AG04449 (cell line): ENCODE measurements around the gene RBMS3.

ENCODE experiments used
- CTCF ChIA-PET: fragments of 350-600 bp; formaldehyde crosslinking; extraction: SDS; loops from one replicate; lab custom pipeline; 2021; ENCODE audit warnings: antibody characterized with exemption; lab: Yijun Ruan, JAX
- POLR2A ChIA-PET: fragments of 400-600, 350-600 bp; formaldehyde crosslinking; extraction: SDS; loops from one replicate; lab custom pipeline; 2020; ENCODE audit warnings: antibody characterized with exemption, inconsistent platforms; lab: Yijun Ruan, JAX
- DNase-seq: peaks from one replicate; pipeline ENCODE4 v3.0.0-alpha.2; 2010; ENCODE audit warnings: low read depth, low spot score
- H3K4me3 ChIP-seq: 2 replicates; pipeline ENCODE4 v1.5.1; 2011; ENCODE audit warnings: low read depth, mild to moderate bottlenecking, control low read depth, low read length
- TF ChIP-seq, protein P1 (sequence below): IDR thresholded peaks from one replicate; pipeline ENCODE4 v1.5.1; 2011; ENCODE audit warnings: mild to moderate bottlenecking, moderate library complexity, low read length, control low read depth, inconsistent platforms; ENCODE audit not compliant: insufficient read depth; ENCODE audit errors: missing control alignments

RBMS3 gene

DNA sequence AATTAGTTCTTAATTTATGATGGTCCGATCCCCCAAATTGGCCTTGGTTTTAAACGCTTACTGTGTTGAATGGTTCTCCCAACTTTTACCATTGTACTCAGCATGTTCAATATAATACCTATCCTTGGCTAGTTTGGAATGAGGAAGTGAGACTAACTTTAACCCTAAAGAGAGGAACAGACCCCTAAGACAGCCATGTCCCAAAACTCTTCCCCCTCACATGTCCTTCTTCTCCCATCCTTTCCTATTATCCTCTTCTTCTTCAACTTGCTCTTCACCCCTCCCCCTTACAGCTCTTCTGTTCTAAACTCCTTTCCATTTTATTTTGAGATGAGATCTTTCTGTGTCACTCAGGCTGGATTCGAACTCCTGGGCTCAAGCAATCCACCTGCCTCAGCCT lies 116.5 kb downstream of the RBMS3 start:
- ChIA-PET POLR2A (no interaction called here), CTCF (no interaction called here)
- no peak overlapping the region for H3K4me3 ChIP-seq
- TF ChIP-seq, protein P1, sequence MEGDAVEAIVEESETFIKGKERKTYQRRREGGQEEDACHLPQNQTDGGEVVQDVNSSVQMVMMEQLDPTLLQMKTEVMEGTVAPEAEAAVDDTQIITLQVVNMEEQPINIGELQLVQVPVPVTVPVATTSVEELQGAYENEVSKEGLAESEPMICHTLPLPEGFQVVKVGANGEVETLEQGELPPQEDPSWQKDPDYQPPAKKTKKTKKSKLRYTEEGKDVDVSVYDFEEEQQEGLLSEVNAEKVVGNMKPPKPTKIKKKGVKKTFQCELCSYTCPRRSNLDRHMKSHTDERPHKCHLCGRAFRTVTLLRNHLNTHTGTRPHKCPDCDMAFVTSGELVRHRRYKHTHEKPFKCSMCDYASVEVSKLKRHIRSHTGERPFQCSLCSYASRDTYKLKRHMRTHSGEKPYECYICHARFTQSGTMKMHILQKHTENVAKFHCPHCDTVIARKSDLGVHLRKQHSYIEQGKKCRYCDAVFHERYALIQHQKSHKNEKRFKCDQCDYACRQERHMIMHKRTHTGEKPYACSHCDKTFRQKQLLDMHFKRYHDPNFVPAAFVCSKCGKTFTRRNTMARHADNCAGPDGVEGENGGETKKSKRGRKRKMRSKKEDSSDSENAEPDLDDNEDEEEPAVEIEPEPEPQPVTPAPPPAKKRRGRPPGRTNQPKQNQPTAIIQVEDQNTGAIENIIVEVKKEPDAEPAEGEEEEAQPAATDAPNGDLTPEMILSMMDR = no peak
- no peak for DNase-seq

DNA sequence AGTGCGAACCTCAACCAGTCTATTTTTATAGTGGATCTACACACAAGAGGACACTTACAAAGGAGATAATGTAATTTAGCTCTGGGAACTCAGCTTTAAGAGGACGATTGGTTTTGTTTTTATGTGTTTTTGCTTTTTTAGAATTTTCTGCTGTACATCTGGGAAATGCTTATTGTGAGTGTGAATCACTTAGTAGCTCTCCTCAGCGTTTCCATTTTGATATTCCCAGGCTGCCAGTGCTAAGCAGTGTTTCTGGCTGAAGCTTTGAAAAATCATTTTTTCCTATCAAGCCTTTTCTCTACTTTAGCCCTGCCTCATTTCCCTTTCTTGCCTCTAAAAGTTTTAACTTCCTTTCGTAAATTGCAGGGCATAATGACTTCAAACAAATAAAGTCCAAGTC lies 117.9 kb downstream of the RBMS3 start:
- TF ChIP-seq, protein P1 = no peak
- no peak for DNase-seq
- ChIA-PET CTCF (interaction anchor here (0.6 kb wide), 1 partner anchor 299 kb away, joined by 3 read pairs; no protein-coding TSS in a partner anchor), POLR2A (no interaction called here)
- no peak overlapping the region for H3K4me3 ChIP-seq

DNA sequence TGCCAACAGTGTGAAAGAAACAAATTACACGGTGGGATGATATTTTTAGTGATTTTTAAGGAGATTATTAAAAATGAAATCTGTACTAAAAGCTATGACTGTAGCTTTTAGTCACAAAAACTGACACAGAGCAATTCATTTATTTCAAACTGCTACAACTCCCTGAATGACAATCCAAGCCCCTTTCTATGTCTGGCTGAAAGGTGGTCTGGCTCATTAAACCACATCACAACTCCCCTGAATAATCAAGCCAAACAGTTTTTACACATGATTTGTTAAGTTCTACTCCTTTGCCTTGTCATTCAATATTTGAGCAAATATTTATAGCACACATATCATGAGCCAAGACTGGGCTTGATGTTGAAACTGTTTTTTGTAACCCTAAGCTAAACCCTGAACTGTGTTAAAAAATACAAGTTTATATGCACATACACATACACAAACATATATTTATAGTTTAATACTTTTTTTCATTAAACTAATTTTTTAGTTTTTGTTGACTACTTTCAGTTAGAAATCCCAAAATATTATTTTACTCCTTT lies 125.5 kb downstream of the RBMS3 start:
- DNase-seq = no peak
- TF ChIP-seq, protein P1 = no peak
- H3K4me3 ChIP-seq = no peak overlapping the region
- ChIA-PET CTCF (no interaction called here), POLR2A (no interaction called here)

DNA sequence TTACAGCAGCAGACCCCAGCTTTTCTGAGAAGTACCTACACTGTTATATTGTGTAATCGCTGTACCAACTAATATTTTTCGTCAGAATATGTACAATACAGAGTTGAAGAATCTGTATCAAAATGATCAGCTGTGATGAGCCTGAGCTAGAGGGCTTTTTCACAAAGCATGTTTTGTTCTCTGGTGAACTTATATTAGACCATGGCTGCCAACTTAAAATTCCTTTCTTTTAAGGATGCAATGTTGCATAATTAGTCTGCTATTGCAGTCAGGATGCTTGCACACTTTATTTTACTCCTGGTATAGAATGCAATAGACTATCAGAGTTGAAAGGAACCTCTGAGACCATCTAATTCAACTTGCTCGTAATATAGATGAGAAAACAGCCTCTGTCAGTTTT lies 127.8 kb downstream of the RBMS3 start:
- H3K4me3 ChIP-seq = no peak overlapping the region
- POLR2A ChIA-PET = no interaction called here
- no peak for DNase-seq
- TF ChIP-seq, protein P1 = no peak
- CTCF ChIA-PET = interaction anchor here (1.2 kb wide), 1 partner anchor 11 kb away, joined by 3 read pairs; no protein-coding TSS in a partner anchor

DNA sequence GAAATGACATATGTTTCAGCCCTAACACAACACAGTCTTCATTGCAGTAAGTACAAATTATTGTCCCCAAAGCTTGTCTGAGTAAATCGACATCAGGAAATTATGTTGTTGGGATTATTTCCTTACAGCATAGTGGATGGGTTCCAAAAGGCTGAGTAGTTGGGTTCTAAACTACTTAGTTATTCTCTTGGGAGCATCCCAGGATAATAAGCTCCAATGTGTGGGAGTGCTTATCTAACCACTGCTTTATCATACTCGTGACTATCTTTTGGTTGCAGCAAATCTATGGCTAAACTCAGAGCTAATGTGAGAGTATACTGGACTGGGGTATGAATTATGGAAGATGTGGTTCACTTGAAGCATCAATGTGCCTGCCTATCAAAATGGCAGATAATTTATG lies 128.5 kb downstream of the RBMS3 start:
- CTCF ChIA-PET = interaction anchor here (1.2 kb wide), 1 partner anchor 10 kb away, joined by 3 read pairs; no protein-coding TSS in a partner anchor
- POLR2A ChIA-PET = no interaction called here
- no peak for DNase-seq

DNA sequence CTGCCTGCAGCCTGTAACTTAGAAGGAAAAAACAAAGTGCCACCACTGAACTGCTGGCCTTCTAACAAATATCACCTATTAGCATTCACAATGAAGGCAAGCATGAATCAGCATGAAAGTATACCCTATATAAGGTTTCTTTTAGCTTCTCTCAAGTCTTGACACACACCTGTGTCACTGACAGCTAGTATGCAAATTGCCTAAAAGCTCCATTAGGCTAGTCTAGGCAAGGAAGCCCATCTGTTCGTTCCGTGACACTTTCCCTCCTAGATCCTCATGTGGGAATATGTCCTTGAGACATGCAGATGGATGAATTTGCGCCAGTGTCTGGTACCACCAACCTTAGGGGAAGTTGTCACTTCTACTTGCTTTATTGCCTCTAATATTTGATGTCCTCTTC lies 129.3 kb downstream of the RBMS3 start:
- CTCF ChIA-PET = no interaction called here
- no peak overlapping the region for H3K4me3 ChIP-seq
- TF ChIP-seq, protein P1 = no peak
- POLR2A ChIA-PET = no interaction called here
- no peak for DNase-seq

More for the DNA sequence above, 128.5 kb downstream of the RBMS3 start:
- TF ChIP-seq, protein P1 = no peak
- H3K4me3 ChIP-seq = no peak overlapping the region
